HCT116 (cell line): ENCODE data around the gene GNA15. TPM values are rescaled to one million over a fixed set of nuclear protein-coding genes. Genes with fewer than 3 reads are reported as not detected.

ENCODE experiments used
- ATAC-seq: fragments of 200-7000 bp; cut with Tn5 transposase; 2 replicates; pipeline ENCODE4 v1.9.1; 2020; ENCODE audit warnings: mild to moderate bottlenecking, moderate library complexity
- BruUV-seq: library from RNA; stranded (reverse); fragments of 400-500 nt; replicated peaks from 2 replicates; lab custom pipeline; 2021; lab: Mats Ljungman, UMichigan
- CTCF ChIA-PET: fragments of 300-600 bp; sonication (Branson Sonifier 250); formaldehyde crosslinking; loops from one replicate; lab custom pipeline; 2021; ENCODE audit warnings: antibody characterized with exemption; lab: Charles Lee
- POLR2A ChIA-PET: fragments of 300-600, 350-600 bp; sonication (Branson Sonifier 250); formaldehyde crosslinking; loops from one replicate; lab custom pipeline; 2021; ENCODE audit warnings: antibody characterized with exemption; lab: Charles Lee
- RAD21 ChIA-PET, 2 experiments: fragments of 300-600 bp; sonication (Branson Sonifier 250); formaldehyde crosslinking; loops; one replicate each; lab custom pipeline; 2023; ENCODE audit warnings: low total read pairs in 2 of 2; ENCODE audit not compliant: uncharacterized antibody in 2 of 2, unreplicated experiment in 2 of 2, low non-redundant PET in 1 of 2; lab: Charles Lee
- DNase-seq: peaks from one replicate; pipeline ENCODE4 v3.0.0-alpha.2; 2010; ENCODE audit warnings: low read depth, low spot score
- H2AFZ ChIP-seq: fragments of 200-600 bp; shearing (Covaris generic), sonication (generic); 2 replicates; pipeline ENCODE4 v1.6.1; 2017; ENCODE audit warnings: low read depth, mixed run types, mixed read lengths, antibody characterized with exemption, low read length; ENCODE audit not compliant: poor library complexity, severe bottlenecking
- H3K27ac ChIP-seq: 2 replicates; pipeline ENCODE4 v1.5.1; 2012; ENCODE audit warnings: low read depth, low read length
- H3K27me3 ChIP-seq: fragments of 200-600 bp; sonication (generic); 2 replicates; pipeline ENCODE4 v1.6.1; 2016; ENCODE audit warnings: mixed run types, low read length, mixed read lengths; ENCODE audit not compliant: insufficient read depth
- H3K36me3 ChIP-seq, 2 experiments: fragments of 200-500 bp in 1 of 2; fragments of 200-600 bp in 1 of 2; sonication (Bioruptor generic) in 1 of 2; sonication (generic) in 1 of 2; 2 replicates each; pipeline versions ENCODE4 v1.5.1 to v1.6.1; 2014 to 2016; ENCODE audit warnings: low read length in 2 of 2, inconsistent platforms in 1 of 2, mixed read lengths in 1 of 2, mixed run types in 1 of 2; ENCODE audit not compliant: insufficient read depth in 2 of 2, control insufficient read depth in 1 of 2
- H3K4me1 ChIP-seq, 2 experiments: fragments of 200-600 bp in 1 of 2; sonication (generic) in 1 of 2; 2 replicates each; pipeline versions ENCODE4 v1.5.1 to v1.6.1; 2012 to 2017; ENCODE audit warnings: low read length in 2 of 2, inconsistent platforms in 1 of 2, mild to moderate bottlenecking in 1 of 2, mixed read lengths in 1 of 2, mixed run types in 1 of 2, moderate library complexity in 1 of 2; ENCODE audit not compliant: insufficient read depth in 2 of 2, control insufficient read depth in 1 of 2
- H3K4me2 ChIP-seq: fragments of 200-600 bp; sonication (generic); 2 replicates; pipeline ENCODE4 v1.6.1; 2017; ENCODE audit warnings: mixed run types, low read length, mixed read lengths
- H3K4me3 ChIP-seq, 2 experiments: fragments of 200-600 bp in 1 of 2; sonication (generic) in 1 of 2; replicated peaks in 1 of 2; 2 replicates each; pipeline ENCODE4 v1.5.1; 2011 to 2016; ENCODE audit warnings: low read length in 2 of 2, control low read depth in 1 of 2, low read depth in 1 of 2, mild to moderate bottlenecking in 1 of 2, mixed read lengths in 1 of 2, mixed run types in 1 of 2
- H3K79me2 ChIP-seq: fragments of 200-600 bp; sonication (generic); 2 replicates; pipeline ENCODE4 v1.6.1; 2017; ENCODE audit warnings: mild to moderate bottlenecking, mixed run types, low read length, moderate library complexity, mixed read lengths; ENCODE audit not compliant: insufficient read depth
- H3K9ac ChIP-seq: fragments of 200-600 bp; sonication (generic); 2 replicates; pipeline ENCODE4 v1.6.1; 2016; ENCODE audit warnings: low read length, mixed read lengths
- H3K9me2 ChIP-seq: fragments of 200-600 bp; sonication (generic), shearing (Covaris generic); 2 replicates; pipeline ENCODE4 v1.6.1; 2017; ENCODE audit warnings: mixed run types, mild to moderate bottlenecking, moderate library complexity; ENCODE audit not compliant: insufficient read depth
- H3K9me3 ChIP-seq, 2 experiments: fragments of 200-500 bp in 1 of 2; fragments of 200-600 bp in 1 of 2; sonication (Bioruptor generic) in 1 of 2; sonication (generic) in 1 of 2; 2 replicates each; pipeline ENCODE4 v1.6.1; 2014 to 2017; ENCODE audit warnings: low read length in 2 of 2, mixed read lengths in 2 of 2, inconsistent platforms in 1 of 2, low read depth in 1 of 2, mild to moderate bottlenecking in 1 of 2, mixed run types in 1 of 2, moderate library complexity in 1 of 2; ENCODE audit not compliant: control insufficient read depth in 1 of 2, insufficient read depth in 1 of 2
- H4K20me1 ChIP-seq: fragments of 200-600 bp; sonication (generic), shearing (Covaris generic); 2 replicates; pipeline ENCODE4 v1.6.1; 2017; ENCODE audit warnings: mixed run types, mild to moderate bottlenecking, moderate library complexity; ENCODE audit not compliant: insufficient read depth
- CBX3 ChIP-seq: IDR thresholded peaks from 2 replicates; pipeline ENCODE4 v1.6.1; 2012; ENCODE audit warnings: low read depth
- EGR1 ChIP-seq: IDR thresholded peaks from 2 replicates; pipeline ENCODE4 v1.6.1; 2012; ENCODE audit warnings: low read depth
- ELF1 ChIP-seq: IDR thresholded peaks from 2 replicates; pipeline ENCODE4 v1.6.1; 2012; ENCODE audit warnings: low read depth, borderline replicate concordance
- EZH2phosphoT487 ChIP-seq: fragments of 200-600 bp; IDR thresholded peaks from 2 replicates; pipeline ENCODE4 v1.6.1; 2018; ENCODE audit warnings: antibody characterized with exemption, borderline replicate concordance
- FOSL1 ChIP-seq: IDR thresholded peaks from 2 replicates; pipeline ENCODE4 v1.6.1; 2012; ENCODE audit warnings: low read depth
- JUND ChIP-seq: IDR thresholded peaks from 2 replicates; pipeline ENCODE4 v1.6.1; 2012
- POLR2AphosphoS5 ChIP-seq: IDR thresholded peaks from 2 replicates; pipeline ENCODE4 v1.6.1; 2011; ENCODE audit warnings: mild to moderate bottlenecking, low read depth, low read length, moderate library complexity
- RAD21 ChIP-seq: IDR thresholded peaks from 2 replicates; pipeline ENCODE4 v1.6.1; 2012; ENCODE audit warnings: low read depth, mild to moderate bottlenecking
- SP1 ChIP-seq: IDR thresholded peaks from 2 replicates; pipeline ENCODE4 v1.6.1; 2012; ENCODE audit warnings: low read depth
- SRF ChIP-seq: IDR thresholded peaks from 2 replicates; pipeline ENCODE4 v1.6.1; 2012; ENCODE audit warnings: low read depth
- TCF7L2 ChIP-seq: IDR thresholded peaks from 2 replicates; pipeline ENCODE4 v1.7.0; 2011; ENCODE audit warnings: borderline replicate concordance, inconsistent platforms; ENCODE audit not compliant: insufficient read depth, insufficient read length; ENCODE audit errors: extremely low read depth
- ZFX ChIP-seq: fragments of 450-650 bp; IDR thresholded peaks from 2 replicates; pipeline ENCODE4 v1.6.1; 2017
- ZNF274 ChIP-seq: fragments of 200-500 bp; sonication (Bioruptor generic); IDR thresholded peaks from 2 replicates; pipeline ENCODE4 v1.6.1; 2014; ENCODE audit warnings: mild to moderate bottlenecking, low read depth, low read length, inconsistent platforms
- intact Hi-C: fragments of 100-400 bp; cut with micrococcal nuclease; formaldehyde crosslinking; loops from 2 replicates; pipeline ENCODE4 v1.10.0; 2022
- total RNA-seq: library from RNA; stranded (reverse); gene quantifications from one replicate; pipeline ENCODE4 v1.2.1, GENCODE V29; 2021; ENCODE audit not compliant: unreplicated experiment
- TF ChIP-seq, protein P1 (sequence below), 3 experiments: fragments of 200-600 bp in 1 of 3; sonication (generic) in 1 of 3; IDR thresholded peaks in 2 of 3; conservative IDR thresholded peaks in 1 of 3; 2 replicates each; pipeline ENCODE4 v1.5.1; 2012 to 2017; ENCODE audit warnings: low read depth in 2 of 3, low read length in 2 of 3, antibody characterized with exemption in 1 of 3, borderline replicate concordance in 1 of 3, control low read depth in 1 of 3, mild to moderate bottlenecking in 1 of 3, mixed read lengths in 1 of 3, mixed run types in 1 of 3, moderate library complexity in 1 of 3; ENCODE audit not compliant: insufficient read depth in 1 of 3
- TF ChIP-seq, protein P2 (sequence below): IDR thresholded peaks from 2 replicates; pipeline ENCODE4 v1.6.1; 2012
- TF ChIP-seq, protein P3 (sequence below): IDR thresholded peaks from 2 replicates; pipeline ENCODE4 v1.6.1; 2012; ENCODE audit warnings: low read depth
- TF ChIP-seq, protein P4 (sequence below): IDR thresholded peaks from 2 replicates; pipeline ENCODE4 v1.6.1; 2012

The GNA15 gene
- total RNA-seq, 1 experiment from 2014 or later, result 1.5 TPM

DNA sequence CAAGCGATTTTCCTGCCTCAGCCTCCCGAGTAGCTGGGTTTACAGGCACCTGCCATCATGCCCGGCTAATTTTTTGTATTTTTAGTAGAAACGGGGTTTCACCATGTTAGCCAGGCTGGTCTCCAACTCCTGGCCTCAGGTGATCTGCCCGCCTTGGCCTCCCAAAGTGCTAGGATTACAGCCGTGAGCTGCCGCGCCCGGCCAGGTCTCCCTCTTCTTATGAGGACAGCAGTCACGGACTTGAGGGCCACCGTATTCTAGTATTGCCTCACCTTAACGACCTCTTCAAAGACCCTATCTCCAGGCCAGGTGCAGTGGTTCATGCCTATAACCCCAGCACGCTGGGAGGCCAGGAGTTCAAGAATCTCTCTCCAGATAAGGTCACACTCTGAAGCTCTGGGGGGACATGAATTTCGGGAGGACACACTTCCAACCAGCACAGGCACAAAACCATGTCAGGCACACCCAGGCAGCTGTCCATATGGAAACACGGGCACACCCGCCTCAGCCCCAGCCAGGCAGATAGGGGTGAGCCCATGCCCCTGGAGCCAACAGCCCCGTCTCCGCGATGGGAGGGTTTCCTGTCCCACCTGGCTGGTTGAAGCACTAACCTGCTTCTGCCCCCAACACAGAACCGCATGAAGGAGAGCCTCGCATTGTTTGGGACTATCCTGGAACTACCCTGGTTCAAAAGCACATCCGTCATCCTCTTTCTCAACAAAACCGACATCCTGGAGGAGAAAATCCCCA is 21.4 kb downstream of the GNA15 start:
- H3K36me3 ChIP-seq, result no peaks in the 10 kb centered on the region
- CTCF ChIA-PET, result no interaction called here
- peaks cover 5 to 16% of the 10 kb centered on the region in 2 experiments; a peak in 3 of 4 replicates for H3K4me1 ChIP-seq
- no peak for DNase-seq
- no peaks in the 10 kb centered on the region for H3K9me2 ChIP-seq
- H3K27me3 ChIP-seq, result no peaks in the 10 kb centered on the region
- no peak overlapping the region for H3K9ac ChIP-seq
- TF ChIP-seq, protein P1, sequence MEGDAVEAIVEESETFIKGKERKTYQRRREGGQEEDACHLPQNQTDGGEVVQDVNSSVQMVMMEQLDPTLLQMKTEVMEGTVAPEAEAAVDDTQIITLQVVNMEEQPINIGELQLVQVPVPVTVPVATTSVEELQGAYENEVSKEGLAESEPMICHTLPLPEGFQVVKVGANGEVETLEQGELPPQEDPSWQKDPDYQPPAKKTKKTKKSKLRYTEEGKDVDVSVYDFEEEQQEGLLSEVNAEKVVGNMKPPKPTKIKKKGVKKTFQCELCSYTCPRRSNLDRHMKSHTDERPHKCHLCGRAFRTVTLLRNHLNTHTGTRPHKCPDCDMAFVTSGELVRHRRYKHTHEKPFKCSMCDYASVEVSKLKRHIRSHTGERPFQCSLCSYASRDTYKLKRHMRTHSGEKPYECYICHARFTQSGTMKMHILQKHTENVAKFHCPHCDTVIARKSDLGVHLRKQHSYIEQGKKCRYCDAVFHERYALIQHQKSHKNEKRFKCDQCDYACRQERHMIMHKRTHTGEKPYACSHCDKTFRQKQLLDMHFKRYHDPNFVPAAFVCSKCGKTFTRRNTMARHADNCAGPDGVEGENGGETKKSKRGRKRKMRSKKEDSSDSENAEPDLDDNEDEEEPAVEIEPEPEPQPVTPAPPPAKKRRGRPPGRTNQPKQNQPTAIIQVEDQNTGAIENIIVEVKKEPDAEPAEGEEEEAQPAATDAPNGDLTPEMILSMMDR (IDR thresholded peaks at IDR 0.05 in 2 of 3, conservative IDR thresholded peaks at IDR 0.05 in 1 of 3; ENCODE audit: borderline replicate concordance in 1 of 3, insufficient read depth in 1 of 3, low read depth in 2 of 3, low read length in 2 of 3), result no peak
- TF ChIP-seq RAD21 (no peak), EZH2phosphoT487 (no peak), SP1 (no peak), ELF1 (no peak), POLR2AphosphoS5 (no peak), TCF7L2 (no peak), ZFX (no peak), FOSL1 (no peak), CBX3 (no peak), JUND (no peak), SRF (no peak), EGR1 (no peak), ZNF274 (no peak)
- TF ChIP-seq, protein P2, sequence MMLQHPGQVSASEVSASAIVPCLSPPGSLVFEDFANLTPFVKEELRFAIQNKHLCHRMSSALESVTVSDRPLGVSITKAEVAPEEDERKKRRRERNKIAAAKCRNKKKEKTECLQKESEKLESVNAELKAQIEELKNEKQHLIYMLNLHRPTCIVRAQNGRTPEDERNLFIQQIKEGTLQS, result no peak
- TF ChIP-seq, protein P3, sequence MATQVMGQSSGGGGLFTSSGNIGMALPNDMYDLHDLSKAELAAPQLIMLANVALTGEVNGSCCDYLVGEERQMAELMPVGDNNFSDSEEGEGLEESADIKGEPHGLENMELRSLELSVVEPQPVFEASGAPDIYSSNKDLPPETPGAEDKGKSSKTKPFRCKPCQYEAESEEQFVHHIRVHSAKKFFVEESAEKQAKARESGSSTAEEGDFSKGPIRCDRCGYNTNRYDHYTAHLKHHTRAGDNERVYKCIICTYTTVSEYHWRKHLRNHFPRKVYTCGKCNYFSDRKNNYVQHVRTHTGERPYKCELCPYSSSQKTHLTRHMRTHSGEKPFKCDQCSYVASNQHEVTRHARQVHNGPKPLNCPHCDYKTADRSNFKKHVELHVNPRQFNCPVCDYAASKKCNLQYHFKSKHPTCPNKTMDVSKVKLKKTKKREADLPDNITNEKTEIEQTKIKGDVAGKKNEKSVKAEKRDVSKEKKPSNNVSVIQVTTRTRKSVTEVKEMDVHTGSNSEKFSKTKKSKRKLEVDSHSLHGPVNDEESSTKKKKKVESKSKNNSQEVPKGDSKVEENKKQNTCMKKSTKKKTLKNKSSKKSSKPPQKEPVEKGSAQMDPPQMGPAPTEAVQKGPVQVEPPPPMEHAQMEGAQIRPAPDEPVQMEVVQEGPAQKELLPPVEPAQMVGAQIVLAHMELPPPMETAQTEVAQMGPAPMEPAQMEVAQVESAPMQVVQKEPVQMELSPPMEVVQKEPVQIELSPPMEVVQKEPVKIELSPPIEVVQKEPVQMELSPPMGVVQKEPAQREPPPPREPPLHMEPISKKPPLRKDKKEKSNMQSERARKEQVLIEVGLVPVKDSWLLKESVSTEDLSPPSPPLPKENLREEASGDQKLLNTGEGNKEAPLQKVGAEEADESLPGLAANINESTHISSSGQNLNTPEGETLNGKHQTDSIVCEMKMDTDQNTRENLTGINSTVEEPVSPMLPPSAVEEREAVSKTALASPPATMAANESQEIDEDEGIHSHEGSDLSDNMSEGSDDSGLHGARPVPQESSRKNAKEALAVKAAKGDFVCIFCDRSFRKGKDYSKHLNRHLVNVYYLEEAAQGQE, result no peak
- TF ChIP-seq, protein P4, sequence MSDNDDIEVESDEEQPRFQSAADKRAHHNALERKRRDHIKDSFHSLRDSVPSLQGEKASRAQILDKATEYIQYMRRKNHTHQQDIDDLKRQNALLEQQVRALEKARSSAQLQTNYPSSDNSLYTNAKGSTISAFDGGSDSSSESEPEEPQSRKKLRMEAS, result no peak
- intact Hi-C loops, result no loop called here
- no peaks in the 10 kb centered on the region for H4K20me1 ChIP-seq
- ATAC-seq, result no peak
- H3K9me3 ChIP-seq, result no peaks in the 10 kb centered on the region
- BruUV-seq, result no TSS peak
- H2AFZ ChIP-seq, result no peak overlapping the region
- RAD21 ChIA-PET, result no interaction called here
- no peak overlapping the region for H3K27ac ChIP-seq
- no peak overlapping the region for H3K4me3 ChIP-seq
- POLR2A ChIA-PET, result no interaction called here
- no peaks in the 10 kb centered on the region for H3K79me2 ChIP-seq
- H3K4me2 ChIP-seq, result no peak overlapping the region
